HG02884 (cell line): Measurements from ENCODE around the gene KCNJ12.
"Not testable (repeated sequence)": the region's sequence is repeated elsewhere in the genome, so short reads cannot be mapped to it uniquely, and the experiment has no call there.

ENCODE experiments used
- ATAC-seq: cut with Tn5 transposase; IDR thresholded peaks from one replicate; pipeline ENCODE4 v1.9.1; 2021; ENCODE audit warnings: mild to moderate bottlenecking, moderate library complexity; ENCODE audit not compliant: unreplicated experiment

KCNJ12 gene

DNA sequence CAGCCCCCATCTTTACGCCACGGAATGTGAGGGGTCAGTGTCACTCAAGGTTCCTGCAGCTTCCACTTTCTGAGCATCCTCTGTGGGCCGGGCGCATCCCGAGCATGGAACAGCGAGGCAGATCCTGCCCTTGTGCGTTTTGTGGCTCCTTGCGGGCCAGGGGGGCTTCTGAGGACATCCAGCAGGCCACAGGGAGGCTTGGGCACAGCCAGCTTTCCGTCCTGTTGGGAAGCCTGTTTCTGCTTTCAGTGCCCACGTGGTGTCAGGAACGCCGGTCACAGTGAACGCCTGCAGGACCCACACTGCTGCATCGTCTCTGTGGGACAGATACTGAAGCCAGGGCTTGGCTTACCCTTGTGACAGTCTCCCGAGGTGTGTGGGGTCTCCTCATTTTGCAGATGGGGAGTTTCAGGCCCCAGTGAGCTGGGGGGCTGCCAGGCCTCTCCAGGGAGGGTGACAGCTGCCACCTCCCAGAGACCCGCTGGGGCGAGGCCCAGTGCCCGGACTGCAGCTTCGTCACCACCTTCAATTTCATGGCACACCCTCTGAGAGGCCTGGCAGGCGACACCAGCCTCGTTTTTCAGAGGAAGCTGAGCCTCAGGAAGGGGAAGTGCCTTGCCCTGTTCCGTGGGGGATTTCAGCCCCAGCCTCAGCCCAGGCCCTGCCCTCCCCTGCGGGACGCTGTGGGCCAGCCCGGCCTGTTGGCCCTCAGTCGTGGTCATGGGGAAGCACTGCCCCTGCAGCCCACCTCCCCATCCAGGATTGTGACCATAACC, 29.0 kb downstream of the KCNJ12 start:
- not testable (repeated sequence) for ATAC-seq

DNA sequence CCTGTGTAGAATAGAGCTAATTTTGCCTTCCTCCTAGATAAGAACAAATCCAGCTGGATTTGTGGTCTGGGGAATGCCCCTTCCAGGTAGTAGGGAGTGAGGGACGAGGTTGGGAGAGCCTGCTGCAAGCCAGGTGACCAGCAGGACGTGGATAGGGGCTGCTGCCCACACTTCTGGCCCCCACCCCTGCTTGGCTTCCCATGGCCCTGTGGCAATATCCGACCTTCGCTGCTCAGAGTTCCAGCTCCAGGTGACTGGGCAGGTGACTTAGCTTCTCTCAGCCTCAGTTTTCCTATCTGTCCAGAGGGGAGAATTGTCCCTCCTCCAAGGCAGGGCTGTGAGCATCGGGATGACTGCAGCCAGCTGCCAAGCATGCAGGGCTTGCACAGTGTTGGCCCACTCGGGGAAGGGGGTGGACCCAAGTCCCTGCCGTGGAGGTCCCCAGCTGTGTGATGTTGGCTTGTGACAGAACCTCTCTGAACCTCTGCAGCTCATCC, 29.8 kb downstream of the KCNJ12 start:
- not testable (repeated sequence) for ATAC-seq

DNA sequence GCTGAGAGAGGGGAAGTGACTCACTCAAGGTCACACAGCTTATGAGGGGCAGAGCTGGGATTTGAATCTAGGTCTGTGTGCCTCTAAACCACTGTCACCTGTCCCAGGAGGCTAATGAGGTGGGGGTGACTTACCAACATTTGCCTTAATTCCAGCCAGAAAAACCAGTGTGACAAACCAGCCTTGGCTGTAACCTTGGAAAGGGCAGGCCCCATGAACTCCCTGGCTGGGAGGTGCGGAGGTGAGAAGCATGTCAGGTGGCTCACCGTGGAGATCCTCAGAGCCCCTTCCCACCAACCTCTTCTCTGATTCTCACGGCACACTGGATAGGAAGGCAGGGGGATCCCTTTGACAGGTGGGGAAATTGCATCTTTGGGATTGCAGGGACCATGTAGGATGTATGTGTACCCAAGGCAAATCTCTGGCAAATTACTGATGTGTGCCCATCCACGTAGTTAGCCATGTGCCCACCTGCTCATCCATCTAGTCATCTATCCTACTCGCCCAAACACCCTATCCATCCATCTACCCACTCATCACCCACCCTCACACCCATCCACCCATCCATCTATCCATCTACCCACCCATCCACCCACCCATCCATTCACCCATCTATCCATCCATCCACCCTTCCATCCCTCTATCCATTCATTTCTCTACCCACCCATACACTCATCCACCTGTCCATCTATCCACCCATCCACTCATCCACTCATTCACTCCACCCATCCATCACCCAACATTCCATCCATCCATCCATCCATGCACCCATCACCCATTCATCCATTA, 30.7 kb downstream of the KCNJ12 start:
- ATAC-seq, result not testable (repeated sequence)

DNA sequence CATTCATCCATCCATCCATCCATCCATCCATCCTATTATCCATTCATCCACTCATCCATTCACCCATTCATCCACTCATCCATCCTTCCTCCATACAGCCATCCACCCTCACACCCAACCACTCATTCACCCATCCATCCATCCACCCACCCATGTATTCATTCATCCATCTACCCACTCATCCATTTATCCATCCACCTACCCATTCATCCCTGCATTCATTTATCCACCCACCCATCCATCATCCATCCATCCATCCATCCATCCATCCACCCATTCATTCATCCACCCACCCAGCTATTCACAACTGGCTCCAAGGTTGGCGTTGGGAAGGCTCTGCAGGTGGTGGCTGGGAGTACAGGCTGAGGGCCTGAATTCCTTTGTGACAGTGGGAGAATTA, 31.6 kb downstream of the KCNJ12 start:
- not testable (repeated sequence) for ATAC-seq

GRCh38 chr17:21408224-21408623, 32.1 kb downstream of the KCNJ12 start:
- not testable (repeated sequence) for ATAC-seq

DNA sequence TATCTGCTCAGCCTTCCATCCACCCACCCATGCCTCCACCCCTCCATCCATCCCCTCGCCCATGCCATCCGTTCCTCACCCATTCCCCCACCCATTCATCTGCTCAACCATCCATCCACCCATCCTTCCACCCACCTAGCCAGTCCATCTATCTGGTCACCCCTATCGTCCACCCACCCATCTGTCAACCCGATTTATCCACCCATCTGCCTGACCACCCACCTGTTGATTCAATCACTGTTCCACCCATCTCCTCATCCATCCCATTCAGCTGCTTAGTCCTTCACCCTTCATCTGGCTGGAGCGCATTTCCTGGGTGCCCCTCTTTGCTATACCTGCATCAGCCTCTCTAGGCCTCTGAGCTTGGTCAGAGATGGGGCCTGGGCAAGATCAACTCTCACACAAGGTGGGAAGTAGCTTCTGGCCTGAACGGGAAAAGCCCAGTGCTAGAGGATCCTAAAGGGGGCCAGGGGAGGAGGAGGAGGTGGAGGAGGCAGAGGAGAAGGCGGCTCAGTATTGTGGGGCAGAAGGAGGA, 32.7 kb downstream of the KCNJ12 start:
- not testable (repeated sequence) for ATAC-seq

DNA sequence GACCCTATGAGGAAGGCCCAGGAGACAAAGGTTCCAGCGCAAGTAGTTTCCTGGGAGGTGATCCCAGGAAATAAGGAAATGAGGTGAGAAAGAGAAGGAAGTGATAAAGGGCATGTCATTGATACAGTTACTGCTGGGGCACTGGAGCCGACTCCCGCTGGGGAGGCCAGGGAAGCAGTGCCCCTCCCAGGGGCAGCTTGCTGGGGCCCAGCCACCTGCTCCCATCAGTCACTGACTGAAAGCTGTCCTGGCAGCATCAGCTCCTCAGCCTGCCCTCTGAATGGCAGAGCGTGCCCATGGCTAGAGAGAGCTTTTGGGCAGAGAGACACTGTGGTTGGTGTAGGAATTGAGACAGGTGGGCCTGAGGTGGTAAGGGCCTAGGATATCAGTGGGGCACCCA, 33.2 kb downstream of the KCNJ12 start:
- not testable (repeated sequence) for ATAC-seq

DNA sequence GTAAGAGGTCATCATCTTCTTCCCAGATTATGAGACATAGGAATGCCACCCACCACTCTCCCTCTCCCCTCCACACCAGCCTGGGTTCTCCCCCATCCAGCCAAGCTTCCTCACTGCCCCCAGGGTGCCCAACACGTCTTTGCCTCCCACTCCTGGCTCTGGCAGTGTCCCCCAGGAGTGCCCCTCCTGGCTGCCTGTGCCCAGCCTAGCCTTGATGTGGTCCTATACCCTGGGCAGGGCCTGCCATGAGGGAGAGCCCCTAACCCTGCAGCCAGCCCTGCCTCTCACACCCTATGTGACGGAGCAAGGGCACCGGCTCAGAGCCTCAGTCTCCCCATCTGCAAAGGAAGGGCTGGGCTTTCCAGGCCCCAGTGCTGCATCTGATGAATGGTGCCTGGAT, 33.8 kb downstream of the KCNJ12 start:
- not testable (repeated sequence) for ATAC-seq

DNA sequence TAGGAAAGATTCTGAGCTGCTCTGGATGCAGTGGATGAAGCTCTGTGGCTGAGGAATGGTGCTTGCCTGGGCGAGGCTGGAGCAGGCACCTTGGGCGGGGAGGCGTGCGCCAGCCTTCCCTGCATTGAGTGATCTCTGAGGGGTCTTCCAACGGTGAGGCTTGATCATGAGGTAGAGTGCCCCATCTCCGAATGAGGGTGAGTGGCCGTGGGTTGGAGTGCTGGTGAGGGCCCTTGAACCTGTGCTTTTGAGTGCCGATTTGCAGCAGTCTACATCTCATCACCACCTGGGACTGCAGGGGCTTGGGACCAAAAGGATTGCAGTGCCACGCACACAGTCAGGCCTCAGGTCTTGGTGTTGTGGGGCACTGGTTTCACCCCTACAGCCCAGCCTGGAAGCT, 34.2 kb downstream of the KCNJ12 start:
- not testable (repeated sequence) for ATAC-seq

DNA sequence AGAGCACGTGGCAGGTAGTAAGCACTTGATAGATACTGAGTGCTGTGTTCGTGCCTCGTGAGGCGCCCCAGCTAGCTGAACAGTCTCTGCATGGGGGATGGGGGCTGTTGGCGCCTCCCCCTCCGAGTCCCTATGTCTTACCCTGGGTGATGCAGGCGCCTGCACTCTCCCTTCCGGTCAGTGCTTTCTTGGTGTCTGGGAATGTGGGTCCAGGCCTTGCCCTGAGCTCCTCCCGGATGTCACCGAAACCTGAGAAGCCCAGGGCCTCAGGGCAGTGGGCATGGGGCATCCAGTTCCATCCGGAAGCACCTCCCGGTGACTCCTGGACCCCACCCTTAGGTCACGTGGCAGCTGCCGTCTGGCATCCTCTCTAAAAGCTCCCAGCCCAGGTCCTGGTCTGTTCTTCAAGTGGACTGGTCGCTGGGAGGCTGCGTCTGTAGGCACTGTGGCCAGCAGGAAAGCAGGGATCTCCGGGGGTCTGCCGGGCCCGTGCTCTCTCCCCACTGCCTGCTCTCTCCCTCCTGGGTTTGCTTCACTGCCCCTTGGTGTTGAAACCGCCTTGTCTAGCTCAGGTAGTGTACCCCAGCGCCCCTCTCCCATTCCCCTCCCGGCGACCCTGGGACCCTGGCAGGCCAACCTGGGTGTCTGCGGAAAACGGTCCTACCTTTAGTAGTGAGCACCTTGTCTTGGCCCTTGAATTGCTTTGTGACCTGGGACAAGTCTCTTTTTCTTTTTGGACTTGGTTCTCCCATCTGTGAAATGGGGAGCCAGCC, 34.9 kb downstream of the KCNJ12 start:
- not testable (repeated sequence) for ATAC-seq

- not testable (repeated sequence) for ATAC-seq
Observed at GRCh38 chr17:21411679-21412205, 35.6 kb downstream of the KCNJ12 start.

DNA sequence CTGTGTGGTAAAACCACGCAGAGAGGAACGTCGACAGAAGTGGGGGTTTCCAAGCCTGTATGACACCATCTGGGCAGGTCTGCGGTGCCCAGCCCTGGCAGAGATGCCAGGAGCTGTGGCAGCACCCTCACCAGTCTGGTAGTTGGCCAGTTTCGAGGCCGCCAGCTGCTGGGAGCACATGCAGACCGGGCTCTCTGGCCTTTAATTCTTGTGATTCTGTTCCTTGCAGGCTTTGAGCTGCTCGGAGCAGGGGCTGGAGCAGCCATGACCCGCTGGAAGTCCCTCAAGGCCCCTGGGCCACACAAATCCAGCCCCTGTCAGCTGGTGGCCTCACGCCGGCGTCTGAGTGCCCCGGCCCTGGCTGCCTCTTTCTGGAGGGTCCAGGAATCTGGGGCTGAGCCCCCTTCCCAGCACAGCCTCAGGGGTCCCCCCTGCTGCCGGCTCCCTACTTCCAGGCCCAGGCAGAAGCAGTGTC, 36.1 kb downstream of the KCNJ12 start:
- ATAC-seq, result not testable (repeated sequence)

- ATAC-seq, result not testable (repeated sequence)
Observed at GRCh38 chr17:21413570-21414279, 37.6 kb downstream of the KCNJ12 start.

GRCh38 chr17:21414616-21415015, 38.5 kb downstream of the KCNJ12 start:
- not testable (repeated sequence) for ATAC-seq

DNA sequence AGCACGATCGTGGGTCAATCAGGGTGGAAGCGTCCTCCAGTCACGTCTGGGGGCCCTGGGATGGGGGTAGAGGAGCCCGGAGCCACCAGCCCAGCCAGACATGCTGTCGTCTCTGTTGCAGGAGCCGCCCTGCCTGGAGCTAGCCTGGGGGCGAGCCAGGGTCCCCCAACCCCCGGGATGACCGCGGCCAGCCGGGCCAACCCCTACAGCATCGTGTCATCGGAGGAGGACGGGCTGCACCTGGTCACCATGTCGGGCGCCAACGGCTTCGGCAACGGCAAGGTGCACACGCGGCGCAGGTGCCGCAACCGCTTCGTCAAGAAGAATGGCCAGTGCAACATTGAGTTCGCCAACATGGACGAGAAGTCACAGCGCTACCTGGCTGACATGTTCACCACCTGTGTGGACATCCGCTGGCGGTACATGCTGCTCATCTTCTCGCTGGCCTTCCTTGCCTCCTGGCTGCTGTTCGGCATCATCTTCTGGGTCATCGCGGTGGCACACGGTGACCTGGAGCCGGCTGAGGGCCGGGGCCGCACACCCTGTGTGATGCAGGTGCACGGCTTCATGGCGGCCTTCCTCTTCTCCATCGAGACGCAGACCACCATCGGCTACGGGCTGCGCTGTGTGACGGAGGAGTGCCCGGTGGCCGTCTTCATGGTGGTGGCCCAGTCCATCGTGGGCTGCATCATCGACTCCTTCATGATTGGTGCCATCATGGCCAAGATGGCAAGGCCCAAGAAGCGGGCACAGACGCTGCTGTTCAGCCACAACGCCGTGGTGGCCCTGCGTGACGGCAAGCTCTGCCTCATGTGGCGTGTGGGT, 39.2 kb downstream of the KCNJ12 start:
- not testable (repeated sequence) for ATAC-seq

DNA sequence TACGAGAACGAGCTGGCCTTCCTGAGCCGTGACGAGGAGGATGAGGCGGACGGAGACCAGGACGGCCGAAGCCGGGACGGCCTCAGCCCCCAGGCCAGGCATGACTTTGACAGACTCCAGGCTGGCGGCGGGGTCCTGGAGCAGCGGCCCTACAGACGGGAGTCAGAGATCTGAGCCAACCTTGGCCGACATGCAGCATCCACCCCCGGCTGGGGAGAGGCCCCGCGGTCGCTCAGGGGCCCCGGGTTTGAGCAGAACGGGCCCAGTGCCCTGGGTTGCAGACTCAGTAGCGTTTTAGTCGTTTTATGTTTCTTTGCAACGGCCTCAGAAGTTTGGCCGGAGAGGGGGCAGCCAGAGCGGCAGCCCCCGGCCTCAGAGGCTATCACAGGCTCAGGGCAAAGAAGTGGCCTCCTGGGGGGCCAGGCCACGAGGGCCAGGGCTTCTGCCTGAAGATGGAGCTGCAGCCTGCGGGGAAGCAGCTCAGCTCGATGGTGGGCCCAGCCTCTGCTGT, 40.4 kb downstream of the KCNJ12 start:
- not testable (repeated sequence) for ATAC-seq

GRCh38 chr17:21417349-21417748, 41.2 kb downstream of the KCNJ12 start:
- not testable (repeated sequence) for ATAC-seq

DNA sequence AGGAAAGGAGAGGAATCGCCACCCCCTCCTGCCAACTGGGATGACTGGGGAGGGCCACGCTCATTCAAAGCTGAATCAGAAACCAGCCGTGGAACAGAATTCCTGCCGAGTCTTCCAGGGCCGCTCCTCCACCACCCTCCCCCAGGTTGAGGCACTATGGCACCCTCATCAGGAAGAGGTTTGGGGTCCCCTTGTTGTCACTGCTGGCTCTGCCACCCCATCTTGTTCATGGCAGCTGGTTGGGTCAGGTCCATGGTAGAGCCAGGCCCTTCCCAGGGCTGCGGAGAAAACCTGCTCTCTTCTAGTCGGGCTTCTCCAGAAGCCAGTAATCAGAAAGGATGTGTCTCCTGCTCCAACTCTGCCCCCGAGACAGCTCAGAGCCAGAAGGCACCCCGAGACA, 41.8 kb downstream of the KCNJ12 start:
- ATAC-seq, result no peak
